Spleen (tissue), 7 donors: ENCODE data around the gene DIP2C.

Experiments
- CTCF ChIP-seq, 11 experiments: fragments of 200-600 bp in 7 of 11; fragments of 450-650 bp in 4 of 11; sonication (generic) in 4 of 11; IDR thresholded peaks in 8 of 11; conservative IDR thresholded peaks in 3 of 11; 1 replicate in 7 of 11; 2 replicates in 4 of 11; pipeline versions ENCODE4 v1.4.0 to v1.8.0; 2016 to 2021; ENCODE audit warnings: antibody characterized with exemption in 11 of 11, inconsistent platforms in 4 of 11, mild to moderate bottlenecking in 1 of 11
- POLR2A ChIP-seq, 3 donors: fragments of 450-650 bp; IDR thresholded peaks; one replicate each; pipeline ENCODE4 v1.5.1; 2017; ENCODE audit warnings: antibody characterized with exemption in 3 of 3, mild to moderate bottlenecking in 1 of 3
- POLR2AphosphoS5 ChIP-seq, 3 donors: sonication (generic); formaldehyde crosslinking; IDR thresholded peaks; one replicate each; pipeline ENCODE4 v1.5.1; 2017; ENCODE audit warnings: antibody characterized with exemption in 3 of 3
- donor health status: DM: no; HTN: no; CAD: no; lungs with moderate emphysema.
- donor health status: DM: no; HTN: no; CAD: no.
- donor health status: DM: no; HTN: no; CAD: no.

- TF ChIP-seq CTCF (IDR thresholded peaks at IDR 0.05 in 8 of 11, conservative IDR thresholded peaks at IDR 0.05 in 3 of 11): no peak
- TF ChIP-seq POLR2AphosphoS5 (IDR thresholded peaks at IDR 0.05): no peak
- TF ChIP-seq POLR2A (IDR thresholded peaks at IDR 0.05): no peak
Observed at GRCh38 chr10:418226-418625, 271.2 kb downstream of the DIP2C start.
